ENCODE results near the gene PDS5B.
"Not testable (repeated sequence)": the region's sequence is repeated elsewhere in the genome, so short reads cannot be mapped to it uniquely, and the experiment has no call there.

PDS5B gene

DNA sequence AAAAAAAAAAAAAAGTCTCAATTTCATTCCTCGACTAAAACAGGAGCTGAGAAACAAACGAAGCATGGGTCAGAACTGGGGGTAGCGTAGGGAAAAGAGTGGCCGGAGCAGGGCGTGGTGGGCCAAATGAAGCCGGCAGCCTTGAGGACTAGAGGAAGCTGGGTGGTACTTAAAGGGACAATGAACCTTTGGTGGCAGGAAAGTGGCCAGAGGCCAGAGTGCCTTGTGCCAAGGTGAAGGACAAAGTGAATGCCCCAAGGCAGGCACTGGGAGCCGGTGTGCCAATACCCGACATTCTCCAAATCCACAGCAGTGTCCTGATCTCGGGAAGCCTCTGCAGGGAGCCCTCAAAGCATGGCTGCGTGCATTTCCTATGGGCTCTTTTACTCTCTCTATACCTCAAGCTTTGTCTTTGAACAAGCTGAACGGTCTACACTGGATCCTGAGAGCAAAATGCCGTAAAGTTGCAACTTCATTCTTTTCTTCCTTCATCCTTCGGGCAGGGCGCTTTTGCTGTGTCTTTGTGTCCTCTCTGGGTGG is 235.0 kb downstream of the PDS5B start:
- no peak for DNase-seq

DNA sequence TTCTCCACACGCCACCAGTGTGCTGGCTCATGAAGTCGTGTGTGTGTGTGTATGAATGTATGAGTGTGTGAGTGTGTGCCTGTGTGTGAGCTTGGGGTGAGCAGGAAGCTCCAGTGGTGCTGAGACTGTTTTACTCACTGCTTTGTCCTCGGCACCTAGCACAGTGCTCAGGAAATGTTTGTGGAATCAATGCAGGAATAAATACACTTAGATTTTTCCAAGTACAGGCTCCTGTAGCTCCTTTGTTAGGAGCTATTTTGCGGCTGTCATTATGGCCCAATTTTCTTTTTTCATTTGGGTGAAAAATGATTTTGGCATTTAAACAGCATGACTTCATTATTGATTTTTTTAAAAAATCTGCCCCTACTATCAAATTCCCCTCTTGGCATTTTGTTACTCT is 236.5 kb downstream of the PDS5B start:
- DNase-seq: no peak

DNA sequence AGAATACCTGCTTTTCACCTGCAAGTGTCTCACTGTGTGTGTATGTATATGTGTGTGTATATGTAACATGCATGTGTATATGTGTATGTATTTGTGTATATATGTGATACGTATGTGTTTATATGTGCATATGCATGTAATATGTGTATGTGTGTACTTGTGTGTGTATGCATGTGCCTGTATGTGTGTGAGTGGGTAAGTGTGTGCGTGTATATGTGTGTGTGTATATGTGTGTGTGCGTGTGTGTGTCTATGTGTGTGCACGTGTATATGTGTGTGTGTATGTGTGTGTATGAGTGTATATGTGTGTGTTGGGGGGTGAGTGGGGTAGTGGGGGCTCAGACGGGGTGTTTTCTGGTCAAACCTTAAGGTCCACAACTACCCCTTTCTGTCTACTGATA is 237.3 kb downstream of the PDS5B start:
- DNase-seq: no peak

DNA sequence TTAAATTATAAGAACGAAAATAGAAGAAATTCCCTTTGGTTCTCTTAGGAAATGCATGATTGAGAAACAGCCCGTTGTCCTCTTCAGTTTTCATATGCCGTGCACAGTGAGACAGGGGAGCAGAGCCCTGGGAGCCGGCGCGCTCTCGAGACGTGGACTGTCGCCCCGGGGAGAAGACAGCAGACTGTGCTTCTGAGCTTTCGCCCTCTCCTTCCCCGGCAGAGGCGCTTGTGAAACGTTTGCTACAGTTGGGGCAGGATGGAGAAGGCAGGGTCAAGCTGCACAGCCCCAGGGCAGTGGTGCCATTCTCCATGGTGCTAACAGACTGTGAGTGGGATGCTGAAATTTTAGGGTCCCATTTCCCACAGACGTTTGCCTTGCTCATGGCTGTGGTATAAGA is 237.8 kb downstream of the PDS5B start:
- no peak for DNase-seq

DNA sequence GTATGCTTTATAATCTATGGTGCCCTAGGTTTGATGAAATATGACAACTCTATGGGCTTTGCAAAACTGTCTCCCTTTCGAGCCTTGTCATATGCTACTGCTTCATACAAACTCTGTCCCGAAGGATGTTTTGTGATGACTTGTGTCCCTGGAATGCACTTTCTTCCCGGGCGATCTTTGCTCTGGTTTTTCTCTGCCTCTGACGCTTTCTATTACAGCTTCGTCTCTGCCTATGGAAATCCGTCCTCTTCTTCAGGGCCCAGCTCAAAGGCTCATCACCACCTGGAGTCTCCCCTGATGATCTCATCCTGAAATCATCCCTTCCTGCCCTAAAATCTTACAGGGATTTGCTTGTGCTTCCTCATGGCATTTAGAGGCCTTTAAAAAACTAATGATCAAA is 238.4 kb downstream of the PDS5B start:
- DNase-seq: peak; percentile 33

DNA sequence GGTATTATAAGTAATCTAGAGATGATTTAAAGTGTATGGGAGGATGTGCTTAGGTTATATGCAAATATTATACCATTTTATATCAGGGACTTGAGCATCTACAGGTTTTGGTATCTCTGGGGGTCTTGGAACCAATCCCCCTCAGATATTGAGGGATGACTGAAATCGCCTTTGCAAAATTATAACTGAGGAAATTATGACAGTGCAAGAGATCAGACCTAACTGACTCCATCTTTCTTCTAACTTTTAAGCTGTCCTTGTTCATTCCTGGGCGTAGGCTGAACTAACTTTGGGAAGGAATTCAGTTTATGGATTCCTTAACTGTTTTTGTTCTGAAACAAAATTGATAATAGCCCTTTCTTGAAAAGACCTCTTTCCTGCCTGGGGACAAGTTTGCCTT is 239.2 kb downstream of the PDS5B start:
- no peak for DNase-seq

DNA sequence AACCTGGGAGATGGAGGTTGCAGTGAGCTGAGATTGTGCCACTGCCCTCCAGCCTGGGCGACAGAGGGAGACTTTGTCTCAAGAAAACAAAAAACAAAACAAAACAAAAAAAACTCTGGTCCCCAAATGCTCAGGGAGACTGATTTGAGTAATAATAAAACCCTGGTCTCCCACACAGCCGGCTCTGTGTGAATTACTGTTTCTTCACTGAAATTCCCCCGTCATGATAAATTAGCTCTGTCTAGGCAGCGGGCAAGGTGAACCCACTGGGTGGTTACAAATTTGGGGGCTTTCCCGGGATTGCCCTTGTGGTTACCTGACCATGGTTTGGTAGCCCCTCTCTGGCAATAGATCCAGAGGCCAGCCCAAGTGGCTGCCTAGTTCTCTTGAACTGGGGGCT is 240.1 kb downstream of the PDS5B start:
- not testable (repeated sequence) for DNase-seq
